ENCODE measurements around the gene ZMYM1. TPM values are rescaled to one million over a fixed set of nuclear protein-coding genes. Genes with fewer than 3 reads are reported as not detected.
A peak's percentile ranks its signal among the peaks of the same experiment; 100 is the strongest.
"Not testable (repeated sequence)": the region's sequence is repeated elsewhere in the genome, so short reads cannot be mapped to it uniquely, and the experiment has no call there.

ZMYM1 gene
- total RNA-seq, 2 experiments from 2014 or later = 9.7 to 11.7 TPM

- H3K36me3 Mint-ChIP-seq (ENCODE audit: low read depth) = peaks cover 20% of the 10 kb centered on the region
- no peaks in the 10 kb centered on the region for H3K27me3 Mint-ChIP-seq
- no peak overlapping the region for H3K4me3 Mint-ChIP-seq
- POLR2A ChIA-PET = no interaction called here
- no peaks in the 10 kb centered on the region for H3K9me3 Mint-ChIP-seq
- peaks cover 8% of the 10 kb centered on the region for H3K4me1 Mint-ChIP-seq
- no peak for DNase-seq
- no peak overlapping the region for H3K27ac Mint-ChIP-seq
- CTCF ChIA-PET = interaction anchor here (1.0 kb wide), 1 partner anchor 245 kb away, joined by 3 read pairs; no protein-coding TSS in a partner anchor
Observed at GRCh38 chr1:35097224-35097623, 18.0 kb downstream of the ZMYM1 start.

GRCh38 chr1:35111106-35111505 is 31.9 kb downstream of the ZMYM1 start:
- DNase-seq = no peak
- H3K4me1 Mint-ChIP-seq = peaks cover 8% of the 10 kb centered on the region
- ChIA-PET CTCF (no interaction called here), POLR2A (no interaction called here)
- no peaks in the 10 kb centered on the region for H3K9me3 Mint-ChIP-seq
- no peaks in the 10 kb centered on the region for H3K27me3 Mint-ChIP-seq
- no peak overlapping the region for H3K4me3 Mint-ChIP-seq
- peaks cover 5% of the 10 kb centered on the region for H3K36me3 Mint-ChIP-seq (ENCODE audit: low read depth)
- H3K27ac Mint-ChIP-seq = no peak overlapping the region

- ChIA-PET POLR2A (no interaction called here), CTCF (interaction anchor here (1.3 kb wide), 1 partner anchor 8 kb away, joined by 3 read pairs; no protein-coding TSS in a partner anchor)
- H3K36me3 Mint-ChIP-seq (ENCODE audit: low read depth) = peaks cover 5% of the 10 kb centered on the region
- no peak overlapping the region for H3K4me3 Mint-ChIP-seq
- H3K27ac Mint-ChIP-seq = no peak overlapping the region
- H3K27me3 Mint-ChIP-seq = no peaks in the 10 kb centered on the region
- H3K9me3 Mint-ChIP-seq = no peaks in the 10 kb centered on the region
- peaks cover 9% of the 10 kb centered on the region for H3K4me1 Mint-ChIP-seq
- DNase-seq = no peak
Observed at GRCh38 chr1:35112668-35113067, 33.5 kb downstream of the ZMYM1 start.

DNA sequence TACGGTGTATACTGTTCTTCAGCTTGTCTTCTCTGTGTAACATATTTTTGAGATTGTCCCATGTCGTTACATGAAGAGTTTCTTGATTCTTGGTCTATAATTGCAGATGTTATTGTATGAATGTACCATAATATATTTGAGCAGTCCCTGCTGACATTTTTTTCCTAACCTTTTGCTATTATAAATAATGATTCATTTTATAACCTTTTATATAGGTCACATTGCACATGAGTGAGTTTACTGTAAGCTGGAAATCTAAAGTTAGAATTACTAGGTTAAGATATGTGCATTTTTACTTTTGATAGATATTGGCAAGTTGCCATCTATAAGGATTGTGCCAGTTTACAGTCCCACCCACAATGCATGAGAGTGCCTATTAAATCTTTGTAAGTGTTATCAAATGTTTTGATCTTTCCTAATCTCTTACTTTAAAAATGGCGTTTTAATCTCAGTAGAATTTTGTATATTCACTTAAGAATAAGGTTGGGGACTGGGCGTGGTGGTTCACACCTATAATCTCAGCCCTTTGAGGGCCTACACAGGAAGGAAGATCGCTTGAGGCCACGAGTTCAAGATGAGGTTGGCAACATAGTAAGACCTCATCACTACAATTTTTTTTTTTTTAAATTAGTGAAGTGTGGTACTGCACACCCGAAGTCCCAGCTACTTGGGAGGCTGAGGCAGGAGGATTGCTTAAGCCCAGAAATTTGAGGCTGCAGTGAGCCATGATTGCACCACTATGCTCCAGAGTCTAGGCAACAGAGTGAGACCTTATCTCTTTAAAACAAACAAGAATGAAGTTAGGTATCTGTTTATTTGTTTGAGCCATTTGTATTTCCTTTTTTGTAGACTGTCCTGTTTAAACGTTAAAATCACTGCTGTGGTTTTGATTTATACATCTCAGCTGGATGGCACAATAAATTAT is 36.5 kb downstream of the ZMYM1 start:
- CTCF ChIA-PET = no interaction called here
- DNase-seq = peak; percentile 32
- peaks cover 7% of the 10 kb centered on the region for H3K36me3 Mint-ChIP-seq (ENCODE audit: low read depth)
- H3K9me3 Mint-ChIP-seq = no peaks in the 10 kb centered on the region
- POLR2A ChIA-PET = no interaction called here
- H3K4me1 Mint-ChIP-seq = peaks cover 12% of the 10 kb centered on the region
- H3K27ac Mint-ChIP-seq = no peak overlapping the region
- H3K4me3 Mint-ChIP-seq = no peak overlapping the region
- no peaks in the 10 kb centered on the region for H3K27me3 Mint-ChIP-seq

- CTCF ChIA-PET = interaction anchor here (0.7 to 1.0 kb wide), 3 partner anchors 8 to 58 kb away, joined by 3 to 4 read pairs (median 4); no protein-coding TSS in a partner anchor
- Mint-ChIP-seq H3K27me3 (peaks cover 2% of the 10 kb centered on the region), H3K36me3 (ENCODE audit: low read depth) (peaks cover 4% of the 10 kb centered on the region), H3K4me3 (peak overlapping the region; percentile 10), H3K27ac (no peak overlapping the region), H3K9me3 (no peaks in the 10 kb centered on the region), H3K4me1 (peaks cover 12% of the 10 kb centered on the region)
- POLR2A ChIA-PET = interaction anchor here (1.4 kb wide), 1 partner anchor 136 kb away, joined by 3 read pairs; no protein-coding TSS in a partner anchor
- peak; percentile 18 for DNase-seq
Observed at GRCh38 chr1:35120458-35121133, 41.4 kb downstream of the ZMYM1 start.

- no peak for DNase-seq
- Mint-ChIP-seq H3K27ac (no peak overlapping the region), H3K9me3 (peaks cover 6% of the 10 kb centered on the region), H3K4me3 (no peak overlapping the region), H3K4me1 (peaks cover 6% of the 10 kb centered on the region), H3K36me3 (ENCODE audit: low read depth) (peaks cover 2% of the 10 kb centered on the region), H3K27me3 (peaks cover 2% of the 10 kb centered on the region)
- POLR2A ChIA-PET = interaction anchor here (1.0 kb wide), 1 partner anchor 44 kb away, joined by 3 read pairs; no protein-coding TSS in a partner anchor
- CTCF ChIA-PET = interaction anchor here (0.6 kb wide), 1 partner anchor 41 kb away, joined by 3 read pairs; no protein-coding TSS in a partner anchor
Observed at GRCh38 chr1:35122311-35122710, 43.1 kb downstream of the ZMYM1 start.

DNA sequence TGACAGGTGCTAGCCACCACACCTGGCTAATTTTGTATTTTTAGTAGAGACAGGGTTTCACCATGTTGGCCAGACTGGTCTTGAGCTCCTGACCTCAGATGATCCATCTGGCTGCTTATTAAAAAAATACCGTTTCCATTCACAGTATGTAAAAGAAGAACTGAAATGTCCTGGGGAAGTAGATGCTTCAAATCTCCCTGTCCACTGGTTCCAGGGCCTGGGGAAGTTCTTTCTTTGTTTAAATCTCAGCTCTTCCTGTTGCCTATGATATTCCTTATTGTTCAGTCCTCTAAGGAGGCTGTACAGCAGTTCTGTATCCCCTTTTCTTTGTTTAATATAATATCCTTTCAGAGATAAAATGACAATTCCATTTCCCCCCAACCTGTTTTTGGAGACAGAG is 47.4 kb downstream of the ZMYM1 start:
- Mint-ChIP-seq H3K27ac (no peak overlapping the region), H3K9me3 (peaks cover 11% of the 10 kb centered on the region), H3K36me3 (ENCODE audit: low read depth) (no peaks in the 10 kb centered on the region), H3K4me3 (no peak overlapping the region), H3K4me1 (peaks cover 1% of the 10 kb centered on the region), H3K27me3 (peaks cover under 1% of the 10 kb centered on the region)
- ChIA-PET CTCF (no interaction called here), POLR2A (no interaction called here)
- no peak for DNase-seq

DNA sequence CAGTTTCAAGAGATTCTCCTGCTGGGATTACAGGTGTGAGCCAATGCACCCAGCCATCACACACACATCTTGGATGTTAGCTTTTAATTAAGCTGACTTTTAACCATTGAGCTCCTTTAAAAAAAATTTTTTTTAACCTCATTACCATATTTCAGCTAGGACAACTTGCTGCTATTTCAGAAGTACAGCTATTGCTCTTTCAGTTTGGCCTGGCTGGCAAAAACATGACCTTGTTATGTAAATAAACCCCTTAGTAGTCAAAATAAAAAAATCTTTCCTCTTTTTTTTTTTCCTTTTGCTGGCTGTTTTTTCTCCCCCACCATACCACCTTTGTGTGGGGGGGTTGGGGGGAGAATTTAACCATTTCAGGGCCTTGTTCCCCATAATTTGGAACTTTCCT is 49.9 kb downstream of the ZMYM1 start:
- DNase-seq = no peak
- no peak overlapping the region for H3K27ac Mint-ChIP-seq
- H3K36me3 Mint-ChIP-seq (ENCODE audit: low read depth) = no peaks in the 10 kb centered on the region
- no peak overlapping the region for H3K4me3 Mint-ChIP-seq
- H3K27me3 Mint-ChIP-seq = no peaks in the 10 kb centered on the region
- H3K9me3 Mint-ChIP-seq = peaks cover 11% of the 10 kb centered on the region
- CTCF ChIA-PET = interaction anchor here (0.7 to 1.6 kb wide), 5 partner anchors 9 to 806 kb away, joined by 3 to 4 read pairs (median 3); no protein-coding TSS in a partner anchor
- no peaks in the 10 kb centered on the region for H3K4me1 Mint-ChIP-seq
- POLR2A ChIA-PET = no interaction called here

DNA sequence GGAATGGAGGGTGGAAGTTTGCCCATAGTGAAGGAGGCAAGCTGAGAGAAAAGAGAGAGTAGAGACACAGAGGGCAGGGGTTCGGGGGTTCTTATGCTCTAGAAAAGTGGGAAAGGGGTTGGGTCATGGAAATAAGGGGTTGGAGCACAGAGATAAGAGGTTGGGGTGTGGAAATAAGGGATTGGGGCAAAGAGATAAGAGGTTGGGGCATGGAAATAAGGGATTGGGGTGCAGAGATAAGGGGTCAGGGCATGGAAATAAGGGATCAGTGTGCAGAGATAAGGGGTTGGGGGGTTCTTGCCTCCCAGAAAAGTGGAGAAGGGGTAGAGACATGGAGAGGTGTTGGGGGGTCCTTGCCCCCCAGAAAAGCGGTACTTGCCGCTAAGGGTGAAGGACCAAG is 57.6 kb downstream of the ZMYM1 start:
- CTCF ChIA-PET = no interaction called here
- H3K27ac Mint-ChIP-seq = no peak overlapping the region
- H3K36me3 Mint-ChIP-seq (ENCODE audit: low read depth) = no peaks in the 10 kb centered on the region
- H3K4me1 Mint-ChIP-seq = no peaks in the 10 kb centered on the region
- POLR2A ChIA-PET = no interaction called here
- no peak for DNase-seq
- no peak overlapping the region for H3K4me3 Mint-ChIP-seq
- no peaks in the 10 kb centered on the region for H3K27me3 Mint-ChIP-seq
- no peaks in the 10 kb centered on the region for H3K9me3 Mint-ChIP-seq

DNA sequence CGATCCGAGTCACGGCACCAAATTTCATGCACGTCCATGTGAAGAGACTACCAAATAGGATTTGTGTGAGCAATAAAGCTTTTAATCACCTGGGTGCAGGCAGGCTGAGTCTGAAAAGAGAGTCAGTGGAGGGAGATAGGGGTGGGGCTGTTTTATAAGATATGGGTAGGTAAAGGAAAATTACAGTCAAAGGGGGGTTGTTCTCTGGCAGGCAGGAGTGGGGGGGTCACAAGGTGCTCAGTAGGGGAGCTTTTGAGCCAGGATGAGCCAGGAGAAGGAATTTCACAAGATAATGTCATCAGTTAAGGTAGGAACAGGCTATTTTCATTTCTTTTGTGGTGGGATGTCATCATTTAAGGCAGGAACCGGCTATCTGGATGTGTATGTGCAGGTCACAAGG is 58.4 kb downstream of the ZMYM1 start:
- CTCF ChIA-PET; H3K9me3 Mint-ChIP-seq; H3K27me3 Mint-ChIP-seq; DNase-seq; H3K36me3 Mint-ChIP-seq (ENCODE audit: low read depth); POLR2A ChIA-PET; H3K27ac Mint-ChIP-seq; H3K4me1 Mint-ChIP-seq; H3K4me3 Mint-ChIP-seq: not testable (repeated sequence)

DNA sequence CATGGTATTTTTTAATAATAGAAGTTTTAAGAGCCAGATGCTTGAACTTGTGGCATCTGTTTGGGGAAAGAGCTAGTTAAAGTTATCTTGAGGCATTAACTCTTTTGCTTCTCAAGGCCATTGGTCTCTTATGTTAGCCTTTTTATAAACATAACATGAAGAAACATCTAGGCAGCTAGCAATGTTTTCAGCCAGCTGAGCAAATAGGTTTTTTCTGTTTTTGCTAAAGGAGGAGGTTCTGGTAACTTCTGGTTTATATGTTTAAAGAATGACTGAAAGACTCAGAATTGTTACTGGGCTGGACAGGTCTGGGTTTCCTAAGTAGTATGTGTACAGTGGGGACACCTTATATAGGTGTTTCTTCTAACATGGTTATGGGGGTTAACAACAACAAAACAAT is 63.1 kb downstream of the ZMYM1 start:
- CTCF ChIA-PET; DNase-seq; H3K27me3 Mint-ChIP-seq; H3K4me3 Mint-ChIP-seq; H3K36me3 Mint-ChIP-seq (ENCODE audit: low read depth); H3K27ac Mint-ChIP-seq; H3K9me3 Mint-ChIP-seq: not testable (repeated sequence)
- POLR2A ChIA-PET = interaction anchor here (1.1 kb wide), 1 partner anchor 37 kb away, joined by 4 read pairs; no protein-coding TSS in a partner anchor
- peaks cover 13% of the 10 kb centered on the region for H3K4me1 Mint-ChIP-seq

- CTCF ChIA-PET; H3K36me3 Mint-ChIP-seq (ENCODE audit: low read depth); DNase-seq; H3K27me3 Mint-ChIP-seq; H3K27ac Mint-ChIP-seq; H3K4me3 Mint-ChIP-seq; H3K9me3 Mint-ChIP-seq: not testable (repeated sequence)
- peaks cover 13% of the 10 kb centered on the region for H3K4me1 Mint-ChIP-seq
- POLR2A ChIA-PET = interaction anchor here (1.1 kb wide), 1 partner anchor 36 kb away, joined by 4 read pairs; no protein-coding TSS in a partner anchor
Observed at GRCh38 chr1:35142728-35143127, 63.5 kb downstream of the ZMYM1 start.

DNA sequence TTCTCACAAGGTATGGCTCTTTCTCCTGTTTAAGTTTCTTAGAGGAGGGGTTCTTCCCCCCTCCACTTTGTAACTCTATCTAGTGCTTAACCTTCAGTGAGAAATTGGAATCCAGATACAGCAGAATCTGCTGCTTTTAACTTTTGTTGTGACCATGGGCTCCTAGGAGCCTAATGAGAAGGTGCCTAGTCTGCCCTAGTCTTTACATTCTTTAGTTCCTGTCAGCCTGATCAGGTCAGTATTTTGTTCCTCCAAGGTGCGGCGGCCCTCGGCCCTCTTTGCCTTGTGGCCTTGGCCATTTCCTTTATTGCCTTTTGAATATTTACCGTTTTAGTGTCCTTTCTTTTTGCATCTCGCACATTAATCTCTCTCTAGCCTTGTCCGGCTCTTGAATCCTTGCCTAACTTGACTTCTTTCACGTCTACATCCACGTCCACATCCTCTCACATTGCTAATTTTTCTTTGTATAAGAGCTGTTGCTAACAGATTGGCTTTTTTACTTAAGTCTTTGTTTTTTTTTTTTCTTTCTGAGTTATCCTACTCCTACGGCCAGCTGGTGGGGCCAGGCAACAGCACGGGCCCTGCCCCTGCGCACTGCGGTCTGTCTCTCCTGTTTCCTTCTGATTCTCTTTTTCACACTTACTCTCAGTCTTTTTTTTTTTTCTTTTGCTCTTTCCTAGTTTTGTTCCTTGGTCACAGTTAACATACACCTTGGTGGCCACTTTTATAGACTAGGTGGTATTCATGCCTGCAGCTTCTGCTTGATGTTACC is 64.7 kb downstream of the ZMYM1 start:
- ChIA-PET POLR2A (interaction anchor here (0.6 kb wide), 1 partner anchor 47 kb away, joined by 3 read pairs; no protein-coding TSS in a partner anchor), CTCF (no interaction called here)
- H3K36me3 Mint-ChIP-seq (ENCODE audit: low read depth) = no peaks in the 10 kb centered on the region
- H3K4me3 Mint-ChIP-seq = no peak overlapping the region
- DNase-seq = no peak
- no peaks in the 10 kb centered on the region for H3K27me3 Mint-ChIP-seq
- H3K27ac Mint-ChIP-seq = no peak overlapping the region
- H3K9me3 Mint-ChIP-seq = no peaks in the 10 kb centered on the region
- peaks cover 13% of the 10 kb centered on the region for H3K4me1 Mint-ChIP-seq

Data from activated CD4-positive, alpha-beta memory T cell treated with anti-CD3 and anti-CD28 coated beads, Interleukin-2, amount 10 ng/mL, durations not matched to agents 7 days and 5 days (primary cell).